GM12801 (cell line): ENCODE measurements around the gene POTED.
"Not testable (repeated sequence)": the region's sequence is repeated elsewhere in the genome, so short reads cannot be mapped to it uniquely, and the experiment has no call there.

Experiments
- TF ChIP-seq, protein P1 (sequence below): IDR thresholded peaks from one replicate; pipeline ENCODE4 v1.5.1; 2011; ENCODE audit warnings: control low read depth; ENCODE audit not compliant: insufficient read length; ENCODE audit errors: extremely low read depth

The POTED gene

DNA sequence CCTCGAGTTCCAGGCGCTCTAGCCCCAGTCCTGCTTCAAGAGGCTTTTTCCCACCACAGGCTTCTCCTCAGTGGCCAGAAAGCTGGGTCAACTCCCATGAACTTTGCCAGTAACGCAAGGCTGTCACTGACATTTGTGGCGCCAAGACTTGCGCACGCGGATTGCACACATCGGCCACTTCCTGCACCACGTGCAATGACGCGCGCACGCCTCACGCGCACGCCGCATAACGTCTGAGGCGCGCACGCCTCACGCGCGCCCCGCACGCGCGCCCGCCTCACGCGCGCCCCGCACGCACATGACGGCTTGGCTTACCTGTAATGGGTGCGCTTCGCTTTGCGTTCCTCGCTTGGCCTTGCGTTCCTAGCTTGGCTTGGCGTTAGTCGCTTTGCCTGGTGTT lies at the start of gene POTED:
POTED (plus strand) TSS at position 301 of the 400 bp plus-strand sequence. CDS start 452 bp downstream, outside the sequence.
- TF ChIP-seq, protein P1, sequence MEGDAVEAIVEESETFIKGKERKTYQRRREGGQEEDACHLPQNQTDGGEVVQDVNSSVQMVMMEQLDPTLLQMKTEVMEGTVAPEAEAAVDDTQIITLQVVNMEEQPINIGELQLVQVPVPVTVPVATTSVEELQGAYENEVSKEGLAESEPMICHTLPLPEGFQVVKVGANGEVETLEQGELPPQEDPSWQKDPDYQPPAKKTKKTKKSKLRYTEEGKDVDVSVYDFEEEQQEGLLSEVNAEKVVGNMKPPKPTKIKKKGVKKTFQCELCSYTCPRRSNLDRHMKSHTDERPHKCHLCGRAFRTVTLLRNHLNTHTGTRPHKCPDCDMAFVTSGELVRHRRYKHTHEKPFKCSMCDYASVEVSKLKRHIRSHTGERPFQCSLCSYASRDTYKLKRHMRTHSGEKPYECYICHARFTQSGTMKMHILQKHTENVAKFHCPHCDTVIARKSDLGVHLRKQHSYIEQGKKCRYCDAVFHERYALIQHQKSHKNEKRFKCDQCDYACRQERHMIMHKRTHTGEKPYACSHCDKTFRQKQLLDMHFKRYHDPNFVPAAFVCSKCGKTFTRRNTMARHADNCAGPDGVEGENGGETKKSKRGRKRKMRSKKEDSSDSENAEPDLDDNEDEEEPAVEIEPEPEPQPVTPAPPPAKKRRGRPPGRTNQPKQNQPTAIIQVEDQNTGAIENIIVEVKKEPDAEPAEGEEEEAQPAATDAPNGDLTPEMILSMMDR: not testable (repeated sequence)
